AG09319 (cell line): Measurements from ENCODE around the gene IL27RA.

Experiments
- DNase-seq: peaks from one replicate; pipeline ENCODE4 v3.0.0-alpha.2; 2010; ENCODE audit warnings: low read depth; ENCODE audit errors: extremely low read depth
- CTCF ChIP-seq: IDR thresholded peaks from 2 replicates; pipeline ENCODE4 v1.5.1; 2011; ENCODE audit warnings: low read depth, mild to moderate bottlenecking, inconsistent platforms, low read length, moderate library complexity

Gene IL27RA

DNA sequence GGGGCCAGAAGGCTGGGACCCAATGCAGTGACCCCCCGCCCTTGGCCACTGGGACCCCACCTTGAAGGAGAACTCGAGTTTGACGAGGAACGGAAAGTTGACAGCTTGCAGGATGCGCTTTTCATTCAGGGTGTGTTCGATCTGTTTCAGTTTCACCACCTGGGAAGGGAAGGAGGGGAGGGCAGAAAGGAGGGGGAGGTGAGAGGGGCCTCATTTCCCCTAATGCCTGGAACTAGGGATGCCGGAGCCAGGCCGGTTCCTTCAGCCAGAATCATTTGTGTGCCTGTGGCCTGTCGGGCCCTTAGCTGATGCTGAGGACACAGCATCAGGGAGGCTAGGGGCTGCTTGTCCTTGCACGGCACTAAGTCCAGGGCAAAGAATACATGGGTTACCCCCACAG, 71.2 kb downstream of the IL27RA start:
- DNase-seq = no peak
- no peak for TF ChIP-seq CTCF
